IPS-18a (cell line): ENCODE data around the gene E2F8.

ENCODE experiments used
- H3K27ac ChIP-seq: one replicate; pipeline ENCODE4 v1.5.1; 2013; ENCODE audit warnings: low read length
- H3K27me3 ChIP-seq: one replicate; pipeline ENCODE4 v1.6.1; 2013; ENCODE audit warnings: mild to moderate bottlenecking, low read length; ENCODE audit not compliant: control insufficient read depth, insufficient read depth
- H3K36me3 ChIP-seq: one replicate; pipeline ENCODE4 v1.6.1; 2013; ENCODE audit warnings: low read depth, low read length; ENCODE audit not compliant: control insufficient read depth
- H3K4me1 ChIP-seq: one replicate; pipeline ENCODE4 v1.6.1; 2013; ENCODE audit warnings: low read depth, low read length; ENCODE audit not compliant: control insufficient read depth
- H3K4me3 ChIP-seq: one replicate; pipeline ENCODE4 v1.5.1; 2013; ENCODE audit warnings: low read length
- H3K9ac ChIP-seq: one replicate; pipeline ENCODE4 v1.6.1; 2013; ENCODE audit warnings: mild to moderate bottlenecking, low read length, moderate library complexity
- H3K9me3 ChIP-seq: one replicate; pipeline ENCODE4 v1.6.1; 2013; ENCODE audit warnings: low read depth, low read length; ENCODE audit not compliant: control insufficient read depth

The E2F8 gene

DNA sequence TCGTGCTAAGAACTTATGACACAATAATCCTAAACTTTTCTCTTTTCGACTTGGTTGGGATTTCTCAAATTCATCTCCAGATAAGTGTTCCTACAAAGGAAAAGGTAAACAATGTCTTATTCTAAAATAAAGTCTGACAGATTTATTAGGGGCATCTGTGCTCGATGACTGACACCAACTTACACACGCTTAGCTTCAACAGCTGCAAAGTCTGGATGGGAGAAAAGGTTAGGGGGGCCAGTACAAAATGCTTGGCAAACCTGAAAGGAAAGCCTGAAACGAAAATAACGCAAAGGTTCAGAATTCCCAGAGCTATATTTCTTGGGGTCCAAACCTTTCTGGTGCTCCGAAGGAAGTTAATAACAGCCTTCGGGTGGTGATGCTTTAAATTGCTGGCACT lies 3.4 kb downstream of the E2F8 start:
- peaks cover 42% of the 10 kb centered on the region for H3K36me3 ChIP-seq
- no peak overlapping the region for H3K4me3 ChIP-seq
- peaks cover 1% of the 10 kb centered on the region for H3K4me1 ChIP-seq
- no peak overlapping the region for H3K27ac ChIP-seq
- H3K27me3 ChIP-seq = peaks cover 7% of the 10 kb centered on the region
- no peaks in the 10 kb centered on the region for H3K9me3 ChIP-seq
- H3K9ac ChIP-seq = no peak overlapping the region

GRCh38 chr11:19234231-19234817 lies 6.4 kb downstream of the E2F8 start:
- no peak overlapping the region for H3K9ac ChIP-seq
- no peak overlapping the region for H3K4me3 ChIP-seq
- no peak overlapping the region for H3K27ac ChIP-seq
- H3K4me1 ChIP-seq = no peaks in the 10 kb centered on the region
- no peaks in the 10 kb centered on the region for H3K9me3 ChIP-seq
- peaks cover 69% of the 10 kb centered on the region for H3K36me3 ChIP-seq
- no peaks in the 10 kb centered on the region for H3K27me3 ChIP-seq

DNA sequence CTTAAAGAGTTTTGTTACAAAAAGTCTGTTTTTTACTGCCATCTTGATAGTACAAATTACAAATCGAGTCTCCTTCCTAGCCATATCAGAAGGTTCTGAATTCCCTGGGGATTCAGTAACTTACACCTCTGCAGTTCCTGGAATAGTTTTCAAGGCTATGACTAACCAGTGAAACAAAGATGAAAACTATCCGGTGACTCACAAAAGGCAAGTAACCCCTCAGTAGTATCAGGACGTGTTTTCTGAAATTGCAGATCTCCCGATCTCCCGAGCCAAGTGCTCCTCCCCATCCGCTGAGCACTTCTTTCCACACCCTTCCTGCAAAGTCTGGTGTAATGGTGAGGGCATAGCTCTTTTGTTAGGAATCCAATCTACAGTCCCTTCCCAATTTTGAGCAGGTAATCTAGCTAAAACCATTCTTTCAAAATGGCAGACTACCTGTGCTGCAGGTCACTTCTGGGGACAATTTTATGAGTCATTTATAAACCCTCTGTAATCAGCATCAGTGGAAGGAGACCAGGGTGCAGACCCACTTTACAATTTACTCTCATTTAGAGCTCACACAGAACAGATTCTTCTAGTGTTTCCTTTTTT lies 7.7 kb downstream of the E2F8 start:
- no peaks in the 10 kb centered on the region for H3K9me3 ChIP-seq
- H3K4me3 ChIP-seq = no peak overlapping the region
- H3K27me3 ChIP-seq = no peaks in the 10 kb centered on the region
- H3K4me1 ChIP-seq = no peaks in the 10 kb centered on the region
- no peak overlapping the region for H3K9ac ChIP-seq
- no peak overlapping the region for H3K27ac ChIP-seq
- peaks cover 79% of the 10 kb centered on the region for H3K36me3 ChIP-seq

- Histone ChIP-seq H3K4me1 (no peaks in the 10 kb centered on the region), H3K27me3 (no peaks in the 10 kb centered on the region), H3K36me3 (peaks cover 69% of the 10 kb centered on the region), H3K4me3 (no peak overlapping the region), H3K27ac (no peak overlapping the region), H3K9me3 (no peaks in the 10 kb centered on the region), H3K9ac (no peak overlapping the region)
These were observed 11.1 kb downstream of the E2F8 start for GRCh38 chr11:19229671-19230070.

DNA sequence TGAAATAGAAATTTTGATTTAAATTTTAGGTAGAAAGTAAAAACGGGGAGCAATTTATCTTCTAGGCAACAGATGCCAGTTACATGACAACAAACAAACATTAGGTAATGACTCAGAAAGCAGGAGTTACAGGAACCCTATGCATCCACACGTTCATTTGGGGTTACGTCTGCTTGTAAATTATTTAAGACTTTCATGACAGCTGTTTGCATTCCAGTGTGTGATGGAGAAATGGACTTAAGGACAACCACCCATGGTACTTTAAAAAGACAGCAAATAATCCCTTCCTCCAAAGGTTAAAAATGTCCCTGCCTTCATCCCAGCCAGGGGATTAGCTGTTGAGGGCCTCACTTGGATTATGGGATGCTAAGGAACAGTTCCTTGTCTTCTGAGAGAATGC lies 11.8 kb downstream of the E2F8 start:
- no peaks in the 10 kb centered on the region for H3K4me1 ChIP-seq
- no peaks in the 10 kb centered on the region for H3K27me3 ChIP-seq
- no peak overlapping the region for H3K4me3 ChIP-seq
- no peak overlapping the region for H3K9ac ChIP-seq
- H3K9me3 ChIP-seq = no peaks in the 10 kb centered on the region
- H3K36me3 ChIP-seq = peaks cover 73% of the 10 kb centered on the region
- H3K27ac ChIP-seq = no peak overlapping the region

- no peak overlapping the region for H3K9ac ChIP-seq
- H3K27ac ChIP-seq = no peak overlapping the region
- H3K9me3 ChIP-seq = no peaks in the 10 kb centered on the region
- no peaks in the 10 kb centered on the region for H3K27me3 ChIP-seq
- H3K4me1 ChIP-seq = no peaks in the 10 kb centered on the region
- H3K36me3 ChIP-seq = peaks cover 67% of the 10 kb centered on the region
- no peak overlapping the region for H3K4me3 ChIP-seq
These were observed 14.2 kb downstream of the E2F8 start for GRCh38 chr11:19226378-19227195.

DNA sequence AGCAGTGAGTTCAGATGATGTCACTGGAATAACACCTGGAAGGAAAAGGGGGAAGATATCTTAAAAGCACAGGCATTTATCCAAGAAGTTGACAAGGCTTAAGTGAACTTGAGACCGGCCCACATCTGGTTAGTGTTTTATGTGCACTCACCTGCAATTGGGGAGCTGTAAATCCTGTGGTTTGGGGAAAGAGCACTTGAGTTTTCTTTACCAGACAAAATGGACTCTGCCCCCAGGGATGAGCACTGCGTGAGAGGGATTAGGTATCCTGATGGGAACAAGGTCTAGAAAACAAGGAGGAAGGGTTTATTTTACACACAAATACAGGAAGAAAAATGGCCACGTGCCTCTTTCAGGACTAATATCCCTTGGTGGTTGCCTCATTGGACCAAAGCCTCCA lies 15.2 kb downstream of the E2F8 start:
- H3K27me3 ChIP-seq = no peaks in the 10 kb centered on the region
- H3K36me3 ChIP-seq = peaks cover 58% of the 10 kb centered on the region
- H3K27ac ChIP-seq = no peak overlapping the region
- no peaks in the 10 kb centered on the region for H3K9me3 ChIP-seq
- H3K9ac ChIP-seq = no peak overlapping the region
- H3K4me1 ChIP-seq = no peaks in the 10 kb centered on the region
- no peak overlapping the region for H3K4me3 ChIP-seq

DNA sequence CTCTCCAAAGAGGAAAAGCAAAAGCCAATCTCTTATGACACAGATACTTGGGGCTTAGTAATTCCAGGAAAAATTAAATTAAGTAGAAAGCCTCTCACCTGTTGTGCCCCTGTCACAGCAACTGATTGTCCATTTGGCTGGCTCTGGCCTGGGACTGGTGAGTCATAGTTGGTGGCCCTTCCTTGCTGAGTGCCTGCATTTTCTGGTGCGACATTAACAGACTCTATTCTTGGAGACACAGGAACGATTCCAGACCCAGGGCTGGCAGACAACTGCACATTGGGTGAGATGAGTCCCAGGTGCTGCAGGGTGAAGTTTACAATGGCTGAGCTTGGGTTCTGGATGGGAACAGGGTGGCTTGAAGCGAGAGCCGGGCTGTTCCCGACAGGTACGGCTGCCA lies 15.6 kb downstream of the E2F8 start:
- Histone ChIP-seq H3K9ac (no peak overlapping the region), H3K36me3 (peaks cover 54% of the 10 kb centered on the region), H3K4me3 (no peak overlapping the region), H3K9me3 (no peaks in the 10 kb centered on the region), H3K4me1 (no peaks in the 10 kb centered on the region), H3K27ac (no peak overlapping the region), H3K27me3 (no peaks in the 10 kb centered on the region)

- H3K9ac ChIP-seq = no peak overlapping the region
- H3K4me1 ChIP-seq = no peaks in the 10 kb centered on the region
- no peak overlapping the region for H3K4me3 ChIP-seq
- H3K36me3 ChIP-seq = peaks cover 27% of the 10 kb centered on the region
- no peak overlapping the region for H3K27ac ChIP-seq
- H3K9me3 ChIP-seq = no peaks in the 10 kb centered on the region
- no peaks in the 10 kb centered on the region for H3K27me3 ChIP-seq
These were observed 19.6 kb downstream of the E2F8 start for GRCh38 chr11:19220903-19221724.

- Histone ChIP-seq H3K27me3 (no peaks in the 10 kb centered on the region), H3K27ac (no peak overlapping the region), H3K9ac (no peak overlapping the region)
These were observed 21.8 kb downstream of the E2F8 start for GRCh38 chr11:19218786-19219460.

DNA sequence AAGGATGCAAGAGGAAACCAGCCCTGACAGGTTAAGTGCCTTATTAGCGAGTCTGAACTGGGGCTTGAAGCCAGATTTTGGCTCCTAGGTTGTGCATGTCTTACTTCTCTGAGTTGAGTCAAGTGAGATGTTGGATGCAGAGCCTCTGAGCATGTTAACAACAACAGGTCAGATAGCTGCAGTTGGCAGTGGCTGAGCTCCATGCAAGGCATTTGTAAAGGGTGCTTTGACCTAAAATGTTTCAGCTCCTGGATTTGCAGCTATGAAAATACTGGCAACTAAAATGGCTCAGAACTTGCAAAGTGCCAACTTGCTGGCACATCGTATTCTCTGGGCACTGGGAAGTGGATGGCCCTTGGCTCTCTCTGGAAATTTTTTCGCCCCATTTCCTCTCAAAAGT lies 22.5 kb downstream of the E2F8 start:
- no peaks in the 10 kb centered on the region for H3K27me3 ChIP-seq
- H3K4me1 ChIP-seq = no peaks in the 10 kb centered on the region
- no peak overlapping the region for H3K27ac ChIP-seq
- no peaks in the 10 kb centered on the region for H3K9me3 ChIP-seq
- no peak overlapping the region for H3K4me3 ChIP-seq
- no peak overlapping the region for H3K9ac ChIP-seq
- H3K36me3 ChIP-seq = peaks cover 2% of the 10 kb centered on the region

More at GRCh38 chr11:19218786-19219460, 21.8 kb downstream of the E2F8 start:
- Histone ChIP-seq H3K4me3 (no peak overlapping the region), H3K4me1 (no peaks in the 10 kb centered on the region), H3K36me3 (peaks cover 8% of the 10 kb centered on the region), H3K9me3 (no peaks in the 10 kb centered on the region)
